GM12873 (cell line): Measurements from ENCODE around the gene EMP2.

Source experiments
- CTCF ChIP-seq: IDR thresholded peaks from 2 replicates; pipeline ENCODE4 v1.5.1; 2012; ENCODE audit warnings: low read depth, mild to moderate bottlenecking, moderate library complexity, low read length, control low read depth; ENCODE audit not compliant: insufficient read depth; ENCODE audit errors: missing control alignments

Gene EMP2

GRCh38 chr16:10500582-10500981 is 79.8 kb downstream of the EMP2 start:
- no peak for TF ChIP-seq CTCF

- no peak for TF ChIP-seq CTCF
Observed at GRCh38 chr16:10497132-10498101, 83.0 kb downstream of the EMP2 start.

GRCh38 chr16:10495031-10495345 is 85.4 kb downstream of the EMP2 start:
- no peak for TF ChIP-seq CTCF

- TF ChIP-seq CTCF, result no peak
Observed at GRCh38 chr16:10494343-10495030, 85.9 kb downstream of the EMP2 start.

GRCh38 chr16:10493276-10493675 is 87.1 kb downstream of the EMP2 start:
- TF ChIP-seq CTCF, result no peak

GRCh38 chr16:10490141-10490540 is 90.3 kb downstream of the EMP2 start:
- no peak for TF ChIP-seq CTCF

GRCh38 chr16:10485698-10486382 is 94.6 kb downstream of the EMP2 start:
- TF ChIP-seq CTCF, result no peak
